NCI-H226 (cell line): ENCODE results near the gene KRT86.
"Not testable (repeated sequence)": the region's sequence is repeated elsewhere in the genome, so short reads cannot be mapped to it uniquely, and the experiment has no call there.

Experiments
- DNase-seq: peaks from one replicate; pipeline ENCODE4 v3.0.0-alpha.2; 2015

Gene KRT86

GRCh38 chr12:52295663-52296062, 21.2 kb downstream of the KRT86 start:
- DNase-seq = no peak

GRCh38 chr12:52296572-52297215, 22.2 kb downstream of the KRT86 start:
- no peak for DNase-seq

GRCh38 chr12:52298677-52299190, 24.3 kb downstream of the KRT86 start:
- no peak for DNase-seq

GRCh38 chr12:52300796-52301691, 26.6 kb downstream of the KRT86 start:
- DNase-seq = no peak

- not testable (repeated sequence) for DNase-seq
Observed at GRCh38 chr12:52301721-52302120, 27.3 kb downstream of the KRT86 start.

GRCh38 chr12:52302242-52302914, 27.9 kb downstream of the KRT86 start:
- DNase-seq = not testable (repeated sequence)

- DNase-seq = not testable (repeated sequence)
Observed at GRCh38 chr12:52304941-52305411, 30.5 kb downstream of the KRT86 start.

GRCh38 chr12:52305921-52306705, 31.7 kb downstream of the KRT86 start:
- DNase-seq = no peak

- DNase-seq = no peak
Observed at GRCh38 chr12:52306731-52307130, 32.3 kb downstream of the KRT86 start.

- no peak for DNase-seq
Observed at GRCh38 chr12:52307836-52308805, 33.7 kb downstream of the KRT86 start.

GRCh38 chr12:52308806-52309425, 34.5 kb downstream of the KRT86 start:
- no peak for DNase-seq

- no peak for DNase-seq
Observed at GRCh38 chr12:52310622-52311284, 36.3 kb downstream of the KRT86 start.

- no peak for DNase-seq
Observed at GRCh38 chr12:52311285-52311648, 36.8 kb downstream of the KRT86 start.

GRCh38 chr12:52312086-52312485, 37.6 kb downstream of the KRT86 start:
- DNase-seq = no peak

- DNase-seq = no peak
Observed at GRCh38 chr12:52313461-52313860, 39.0 kb downstream of the KRT86 start.

GRCh38 chr12:52313926-52314325, 39.5 kb downstream of the KRT86 start:
- no peak for DNase-seq

- DNase-seq = no peak
Observed at GRCh38 chr12:52314511-52314910, 40.1 kb downstream of the KRT86 start.

- DNase-seq = not testable (repeated sequence)
Observed at GRCh38 chr12:52315721-52316120, 41.3 kb downstream of the KRT86 start.

- DNase-seq = no peak
Observed at GRCh38 chr12:52316290-52316689, 41.8 kb downstream of the KRT86 start.

- no peak for DNase-seq
Observed at GRCh38 chr12:52316701-52317100, 42.3 kb downstream of the KRT86 start.
